Measurements from ENCODE around the gene QRFP. TPM values are rescaled to one million over a fixed set of nuclear protein-coding genes. Genes with fewer than 3 reads are reported as not detected.

Gene QRFP
- total RNA-seq, 1 donor from 2014 or later = not detected

- Mint-ChIP-seq H3K27ac (ENCODE audit: unreplicated experiment) (peak overlapping the region; percentile 36), H3K4me3 (ENCODE audit: unreplicated experiment) (peak overlapping the region; percentile 69), H3K36me3 (ENCODE audit: low read depth, unreplicated experiment) (peaks cover 27% of the 10 kb centered on the region), H3K27me3 (ENCODE audit: unreplicated experiment) (peaks cover 9% of the 10 kb centered on the region), H3K4me1 (ENCODE audit: unreplicated experiment) (no peaks in the 10 kb centered on the region), H3K9me3 (ENCODE audit: unreplicated experiment) (no peaks in the 10 kb centered on the region)
- no peak for DNase-seq (ENCODE audit: low spot score)
- TF ChIP-seq, protein P1, sequence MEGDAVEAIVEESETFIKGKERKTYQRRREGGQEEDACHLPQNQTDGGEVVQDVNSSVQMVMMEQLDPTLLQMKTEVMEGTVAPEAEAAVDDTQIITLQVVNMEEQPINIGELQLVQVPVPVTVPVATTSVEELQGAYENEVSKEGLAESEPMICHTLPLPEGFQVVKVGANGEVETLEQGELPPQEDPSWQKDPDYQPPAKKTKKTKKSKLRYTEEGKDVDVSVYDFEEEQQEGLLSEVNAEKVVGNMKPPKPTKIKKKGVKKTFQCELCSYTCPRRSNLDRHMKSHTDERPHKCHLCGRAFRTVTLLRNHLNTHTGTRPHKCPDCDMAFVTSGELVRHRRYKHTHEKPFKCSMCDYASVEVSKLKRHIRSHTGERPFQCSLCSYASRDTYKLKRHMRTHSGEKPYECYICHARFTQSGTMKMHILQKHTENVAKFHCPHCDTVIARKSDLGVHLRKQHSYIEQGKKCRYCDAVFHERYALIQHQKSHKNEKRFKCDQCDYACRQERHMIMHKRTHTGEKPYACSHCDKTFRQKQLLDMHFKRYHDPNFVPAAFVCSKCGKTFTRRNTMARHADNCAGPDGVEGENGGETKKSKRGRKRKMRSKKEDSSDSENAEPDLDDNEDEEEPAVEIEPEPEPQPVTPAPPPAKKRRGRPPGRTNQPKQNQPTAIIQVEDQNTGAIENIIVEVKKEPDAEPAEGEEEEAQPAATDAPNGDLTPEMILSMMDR (IDR thresholded peaks at IDR 0.05; ENCODE audit: unreplicated experiment) = no peak
Measured at GRCh38 chr9:130886981-130887380, 9.6 kb downstream of the QRFP start.

DNA sequence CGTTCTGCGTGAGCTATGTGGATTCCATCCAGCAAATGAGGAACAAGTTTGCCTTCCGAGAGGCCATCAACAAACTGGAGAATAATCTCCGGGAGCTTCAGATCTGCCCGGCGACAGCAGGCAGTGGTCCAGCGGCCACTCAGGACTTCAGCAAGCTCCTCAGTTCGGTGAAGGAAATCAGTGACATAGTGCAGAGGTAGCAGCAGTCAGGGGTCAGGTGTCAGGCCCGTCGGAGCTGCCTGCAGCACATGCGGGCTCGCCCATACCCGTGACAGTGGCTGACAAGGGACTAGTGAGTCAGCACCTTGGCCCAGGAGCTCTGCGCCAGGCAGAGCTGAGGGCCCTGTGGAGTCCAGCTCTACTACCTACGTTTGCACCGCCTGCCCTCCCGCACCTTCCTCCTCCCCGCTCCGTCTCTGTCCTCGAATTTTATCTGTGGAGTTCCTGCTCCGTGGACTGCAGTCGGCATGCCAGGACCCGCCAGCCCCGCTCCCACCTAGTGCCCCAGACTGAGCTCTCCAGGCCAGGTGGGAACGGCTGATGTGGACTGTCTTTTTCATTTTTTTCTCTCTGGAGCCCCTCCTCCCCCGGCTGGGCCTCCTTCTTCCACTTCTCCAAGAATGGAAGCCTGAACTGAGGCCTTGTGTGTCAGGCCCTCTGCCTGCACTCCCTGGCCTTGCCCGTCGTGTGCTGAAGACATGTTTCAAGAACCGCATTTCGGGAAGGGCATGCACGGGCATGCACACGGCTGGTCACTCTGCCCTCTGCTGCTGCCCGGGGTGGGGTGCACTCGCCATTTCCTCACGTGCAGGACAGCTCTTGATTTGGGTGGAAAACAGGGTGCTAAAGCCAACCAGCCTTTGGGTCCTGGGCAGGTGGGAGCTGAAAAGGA lies 10.9 kb downstream of the QRFP start:
- Mint-ChIP-seq H3K4me3 (ENCODE audit: unreplicated experiment) (no peak overlapping the region), H3K36me3 (ENCODE audit: low read depth, unreplicated experiment) (peaks cover 32% of the 10 kb centered on the region), H3K9me3 (ENCODE audit: unreplicated experiment) (no peaks in the 10 kb centered on the region), H3K4me1 (ENCODE audit: unreplicated experiment) (no peaks in the 10 kb centered on the region), H3K27me3 (ENCODE audit: unreplicated experiment) (peaks cover 9% of the 10 kb centered on the region), H3K27ac (ENCODE audit: unreplicated experiment) (no peak overlapping the region)
- DNase-seq (ENCODE audit: low spot score) = no peak
- TF ChIP-seq, protein P1 (IDR thresholded peaks at IDR 0.05; ENCODE audit: unreplicated experiment) = no peak

GRCh38 chr9:130884542-130885483 lies 11.8 kb downstream of the QRFP start:
- no peak overlapping the region for H3K27ac Mint-ChIP-seq (ENCODE audit: unreplicated experiment)
- peaks cover 31% of the 10 kb centered on the region for H3K36me3 Mint-ChIP-seq (ENCODE audit: low read depth, unreplicated experiment)
- no peak overlapping the region for H3K4me3 Mint-ChIP-seq (ENCODE audit: unreplicated experiment)
- H3K27me3 Mint-ChIP-seq (ENCODE audit: unreplicated experiment) = peaks cover 9% of the 10 kb centered on the region
- no peaks in the 10 kb centered on the region for H3K9me3 Mint-ChIP-seq (ENCODE audit: unreplicated experiment)
- TF ChIP-seq, protein P1 (IDR thresholded peaks at IDR 0.05; ENCODE audit: unreplicated experiment) = no peak
- no peaks in the 10 kb centered on the region for H3K4me1 Mint-ChIP-seq (ENCODE audit: unreplicated experiment)
- DNase-seq (ENCODE audit: low spot score) = no peak

- Mint-ChIP-seq H3K27me3 (ENCODE audit: unreplicated experiment) (peaks cover 9% of the 10 kb centered on the region), H3K4me1 (ENCODE audit: unreplicated experiment) (no peaks in the 10 kb centered on the region), H3K9me3 (ENCODE audit: unreplicated experiment) (no peaks in the 10 kb centered on the region), H3K4me3 (ENCODE audit: unreplicated experiment) (no peak overlapping the region), H3K27ac (ENCODE audit: unreplicated experiment) (no peak overlapping the region), H3K36me3 (ENCODE audit: low read depth, unreplicated experiment) (peaks cover 38% of the 10 kb centered on the region)
- no peak for DNase-seq (ENCODE audit: low spot score)
- TF ChIP-seq, protein P1 (IDR thresholded peaks at IDR 0.05; ENCODE audit: unreplicated experiment) = no peak
Measured at GRCh38 chr9:130884111-130884531, 12.5 kb downstream of the QRFP start.

All from endothelial cell (in vitro differentiated cells).